GM21367 (cell line): ENCODE data around the gene SLC32A1.

ENCODE experiments used
- ATAC-seq: cut with Tn5 transposase; IDR thresholded peaks from one replicate; pipeline ENCODE4 v1.9.1; 2021; ENCODE audit not compliant: unreplicated experiment

Gene SLC32A1

DNA sequence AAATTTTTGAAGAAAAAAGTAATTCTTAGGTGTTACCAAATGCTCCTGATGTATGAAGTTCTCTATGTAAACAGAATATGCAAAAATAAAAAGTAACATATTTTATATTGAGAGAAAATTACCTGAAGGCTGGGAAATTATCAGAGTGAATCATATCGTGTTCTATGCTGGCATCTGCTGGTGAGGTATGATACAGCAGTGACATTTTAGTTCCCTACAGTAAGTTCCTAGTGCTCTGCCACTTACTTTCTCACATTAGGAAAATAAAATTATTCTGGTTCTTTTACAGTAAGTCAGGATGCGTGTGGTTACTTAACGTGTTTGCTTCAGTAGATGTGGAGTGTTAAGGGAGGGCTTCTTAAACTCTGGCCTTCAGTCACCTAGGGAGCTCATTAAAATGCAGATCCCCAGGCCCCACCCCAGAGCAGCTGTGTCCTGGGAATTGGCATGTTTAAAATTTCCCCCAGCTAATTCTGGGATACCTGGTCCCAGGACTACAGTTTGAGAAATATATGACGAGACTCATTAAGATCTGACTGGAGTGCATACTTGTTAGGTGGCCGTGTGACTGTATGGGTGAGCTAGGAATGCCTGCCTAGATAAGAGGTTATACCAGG lies 27.2 kb downstream of the SLC32A1 start:
- no peak for ATAC-seq

DNA sequence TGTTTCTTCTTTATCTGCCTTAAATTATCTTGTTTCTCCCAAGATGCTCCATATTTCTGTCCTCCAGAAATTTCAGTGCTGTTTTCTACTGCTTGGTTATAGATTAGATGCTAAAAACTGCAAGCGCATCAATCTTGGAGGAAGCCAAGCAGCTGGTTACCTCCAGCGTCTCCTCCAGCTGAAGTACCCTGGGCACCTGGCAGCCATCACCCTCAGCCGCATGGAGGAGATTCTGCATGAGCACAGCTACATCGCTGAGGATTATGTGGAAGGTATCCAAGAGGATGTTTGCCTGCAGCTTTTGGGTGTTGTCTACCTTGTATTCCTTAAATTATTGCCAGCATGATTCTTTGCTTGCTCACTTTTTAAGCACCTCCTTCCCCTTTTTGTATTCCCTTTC lies 27.7 kb downstream of the SLC32A1 start:
- no peak for ATAC-seq

DNA sequence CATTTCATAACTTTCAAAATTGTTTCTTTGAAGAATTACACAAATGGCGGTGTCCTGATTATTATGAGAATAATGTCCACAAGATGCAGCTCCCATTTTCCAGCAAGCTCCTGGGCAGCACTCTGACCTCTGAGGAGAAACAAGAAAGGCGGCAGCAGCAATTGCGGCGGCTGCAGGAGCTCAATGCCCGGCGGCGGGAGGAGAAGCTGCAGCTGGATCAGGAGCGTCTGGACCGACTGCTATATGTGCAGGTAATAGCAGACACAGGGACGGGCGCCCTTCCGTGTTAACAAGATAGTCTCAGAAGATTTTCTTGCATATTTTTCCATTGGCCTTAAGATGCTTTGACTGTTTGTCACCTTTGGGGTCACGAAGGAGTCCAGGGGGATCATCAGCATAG lies 30.6 kb downstream of the SLC32A1 start:
- ATAC-seq = no peak

DNA sequence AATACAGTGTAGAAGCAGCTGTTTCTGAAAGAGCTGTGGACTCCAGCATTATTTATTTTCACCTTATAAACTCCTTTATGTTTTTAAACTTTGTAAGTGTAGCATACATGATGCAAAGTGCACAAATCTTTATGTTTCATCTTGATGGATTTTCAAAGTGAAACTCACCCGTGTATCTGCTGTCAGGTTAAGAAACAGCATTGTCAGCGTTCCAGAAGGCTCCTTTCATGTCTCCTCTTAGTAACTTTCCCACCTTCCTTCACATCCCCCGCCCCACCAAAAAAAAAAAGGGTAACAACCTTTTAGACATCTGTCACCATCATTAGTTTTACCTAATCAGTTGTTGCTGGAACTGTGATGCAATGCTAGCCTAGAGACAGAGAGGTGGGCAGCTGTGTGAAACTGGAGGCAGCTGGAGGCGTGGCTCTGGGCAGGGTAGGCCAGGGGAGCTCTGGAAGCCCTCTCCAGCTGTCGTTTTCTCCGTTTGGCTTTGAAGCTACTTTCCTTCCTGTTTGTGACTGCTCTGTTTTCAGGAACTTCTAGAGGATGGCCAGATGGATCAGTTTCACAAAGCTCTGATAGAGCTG lies 31.1 kb downstream of the SLC32A1 start:
- no peak for ATAC-seq

DNA sequence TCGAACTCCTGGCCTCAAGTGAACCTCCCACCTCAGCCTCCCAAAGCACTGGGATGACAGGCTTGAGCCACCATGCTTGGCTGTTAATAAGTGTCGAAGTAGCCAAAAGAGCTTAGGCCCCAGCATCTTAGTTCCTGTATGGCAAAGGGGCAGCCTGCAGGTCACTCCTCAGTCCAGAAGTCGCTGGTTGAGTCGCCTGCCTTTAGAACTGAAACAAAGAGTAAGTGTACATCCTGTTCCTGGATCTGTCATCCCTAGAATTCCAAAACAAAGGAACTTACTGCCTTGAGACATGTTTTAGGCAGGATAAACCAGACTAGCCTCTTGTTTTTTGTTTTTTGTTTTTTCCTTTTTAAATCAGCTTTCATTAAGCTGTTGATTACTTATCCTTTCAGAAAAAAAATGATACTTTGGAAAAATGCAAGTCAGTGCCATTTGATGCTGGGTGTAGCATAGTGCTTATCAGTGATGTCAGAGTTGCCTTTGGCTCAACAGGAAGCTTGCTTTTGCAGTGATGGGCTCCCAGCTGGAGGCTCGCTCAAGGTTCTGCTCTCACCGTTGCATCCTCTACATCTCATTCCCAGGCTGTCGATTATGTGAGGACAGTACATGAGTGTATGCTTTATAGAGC lies 33.0 kb downstream of the SLC32A1 start:
- ATAC-seq = no peak

- no peak for ATAC-seq
These were observed 34.8 kb downstream of the SLC32A1 start for GRCh38 chr20:38759106-38759505.

- ATAC-seq = no peak
These were observed 36.7 kb downstream of the SLC32A1 start for GRCh38 chr20:38760978-38761377.

- no peak for ATAC-seq
These were observed 37.9 kb downstream of the SLC32A1 start for GRCh38 chr20:38762174-38762573.

DNA sequence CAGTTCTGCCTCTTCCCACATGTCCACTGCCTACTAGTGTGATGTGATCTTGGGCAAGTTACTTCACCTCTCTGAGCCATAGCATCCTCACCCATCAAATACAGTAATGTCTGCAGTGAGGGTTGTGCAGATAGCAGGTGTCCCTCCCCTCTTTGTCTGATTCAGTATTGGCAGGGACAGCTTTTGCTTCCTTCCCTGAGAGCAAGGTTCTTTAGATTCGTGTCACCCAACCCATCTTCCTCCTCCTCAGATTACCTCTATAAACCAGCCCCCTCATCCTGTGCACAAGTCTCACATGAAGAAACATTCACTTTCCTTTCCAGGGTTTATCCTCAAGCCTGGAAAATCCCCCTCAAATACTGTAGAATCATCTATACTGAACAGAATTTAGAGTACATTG lies 39.3 kb downstream of the SLC32A1 start:
- no peak for ATAC-seq

DNA sequence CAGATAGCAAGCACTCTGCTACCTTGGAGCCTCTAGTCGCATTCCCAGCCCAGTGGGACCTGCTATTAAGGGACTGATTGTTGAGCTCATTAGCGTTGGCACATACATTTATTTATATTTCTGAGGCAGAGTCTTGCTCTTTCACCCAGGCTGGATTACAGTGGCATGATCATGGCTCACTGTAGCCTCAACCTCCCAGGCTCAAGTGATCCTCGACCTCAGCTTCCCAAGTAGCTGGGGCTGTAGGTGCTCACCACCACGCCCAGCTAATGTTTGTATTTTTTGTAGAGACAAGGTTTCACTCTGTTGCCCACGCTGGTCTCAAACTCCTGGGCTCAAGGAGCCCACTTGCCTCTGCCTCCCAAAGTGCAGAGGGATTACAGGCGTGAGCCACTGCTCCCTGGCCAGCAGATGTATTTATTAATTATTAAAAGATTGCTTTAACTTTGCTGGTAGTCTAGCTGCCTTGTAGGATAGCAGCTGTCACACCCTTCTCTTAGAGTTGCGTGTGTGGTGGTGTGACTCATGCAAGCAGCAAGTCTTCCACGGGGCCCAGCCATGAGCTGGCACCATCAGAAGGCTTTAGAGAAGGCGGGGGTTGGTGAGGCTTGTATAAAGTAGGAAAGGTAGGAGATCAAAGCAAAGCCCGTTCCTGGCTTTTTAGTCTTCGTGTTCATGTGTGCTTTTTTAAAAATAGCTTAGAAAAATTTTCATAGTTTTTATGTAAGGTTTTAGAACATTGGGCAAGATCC lies 40.5 kb downstream of the SLC32A1 start:
- ATAC-seq = no peak

DNA sequence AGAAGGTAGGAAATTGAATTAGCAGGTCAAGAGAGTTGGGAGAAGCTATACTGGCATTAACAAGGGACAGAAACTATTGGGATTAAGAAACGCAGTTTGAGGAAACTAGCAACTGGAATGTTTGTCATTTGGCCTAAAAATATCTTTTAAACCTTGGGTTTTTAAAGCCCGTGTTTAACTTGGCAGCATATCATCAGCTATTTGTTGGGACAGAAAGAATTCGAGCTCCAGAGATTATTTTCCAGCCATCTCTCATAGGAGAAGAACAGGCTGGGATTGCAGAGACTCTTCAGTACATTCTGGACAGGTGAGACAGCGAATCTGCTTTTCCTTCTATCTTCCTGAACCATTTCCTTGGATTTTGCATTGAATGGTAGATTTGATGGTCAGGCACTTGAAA lies 41.8 kb downstream of the SLC32A1 start:
- no peak for ATAC-seq

DNA sequence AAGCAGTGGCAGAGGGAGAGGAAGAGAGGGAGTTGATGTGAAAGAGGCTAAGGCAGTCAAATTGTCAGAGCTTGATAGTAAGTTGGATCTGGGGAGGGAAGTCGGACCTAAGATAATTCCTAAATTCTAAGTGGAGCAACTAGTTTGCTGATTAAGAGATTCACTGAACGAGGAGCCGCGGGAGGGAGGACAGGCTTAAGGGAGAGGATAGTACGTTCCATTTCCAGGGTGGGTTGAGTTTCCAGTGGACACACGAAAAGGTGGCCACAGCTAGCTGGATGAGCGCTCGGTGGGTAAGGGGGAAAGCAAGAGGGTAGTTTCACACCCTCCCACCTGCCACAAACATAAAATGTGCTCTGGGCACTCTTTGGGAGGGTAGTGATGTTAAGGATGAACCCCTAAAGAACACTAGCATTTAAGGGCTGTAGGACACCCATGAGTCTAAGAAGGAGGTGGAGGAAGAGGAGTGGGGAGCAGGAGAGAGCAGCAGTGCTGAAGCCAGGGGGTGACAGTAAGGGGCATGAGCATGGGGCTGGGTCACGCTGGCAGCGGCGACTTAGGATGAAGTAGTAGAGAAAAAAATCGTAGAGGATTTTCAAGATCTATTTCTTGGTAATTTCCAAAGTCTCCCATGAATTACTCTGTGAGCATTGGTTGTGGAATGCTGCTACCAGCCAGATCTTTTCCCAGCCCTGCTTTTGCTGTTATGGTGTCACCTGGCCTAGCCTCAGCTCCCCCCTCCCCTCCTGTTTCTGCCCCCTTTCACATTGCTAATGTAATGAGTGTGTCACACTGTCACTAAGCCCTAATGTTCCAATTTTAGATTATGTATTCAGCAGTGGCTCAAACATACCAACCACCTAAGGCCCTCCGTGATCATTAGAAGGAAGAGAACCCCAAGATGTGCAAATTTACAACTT lies 45.4 kb downstream of the SLC32A1 start:
- no peak for ATAC-seq

DNA sequence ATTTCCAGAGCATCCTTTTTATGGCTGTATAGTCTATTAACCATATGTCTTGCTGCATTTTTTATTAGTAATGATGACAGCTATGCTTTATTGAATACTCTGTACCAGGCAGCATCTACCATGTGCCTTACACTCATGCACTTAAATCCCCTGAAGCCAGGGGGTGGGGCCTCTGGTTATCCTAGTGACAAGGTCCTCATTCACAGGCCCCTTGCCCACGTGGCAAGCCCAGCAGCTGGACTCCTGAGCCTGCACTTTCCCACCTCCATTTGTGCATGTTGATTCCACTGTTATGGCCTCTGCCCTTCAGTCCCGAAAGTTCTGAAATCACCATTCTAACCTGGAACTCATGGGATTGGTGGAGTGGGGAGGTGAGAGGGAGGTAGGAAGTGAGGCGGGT lies 46.3 kb downstream of the SLC32A1 start:
- ATAC-seq = no peak

- no peak for ATAC-seq
These were observed 46.7 kb downstream of the SLC32A1 start for GRCh38 chr20:38770970-38771369.

- no peak for ATAC-seq
These were observed 47.3 kb downstream of the SLC32A1 start for GRCh38 chr20:38771621-38772020.

GRCh38 chr20:38774167-38774566 lies 49.9 kb downstream of the SLC32A1 start:
- ATAC-seq = no peak

- no peak for ATAC-seq
These were observed 52.1 kb downstream of the SLC32A1 start for GRCh38 chr20:38776363-38776762.
